ENCODE measurements around the gene PLD5.
A peak's percentile ranks its signal among the peaks of the same experiment; 100 is the strongest.
"Not testable (repeated sequence)": the region's sequence is repeated elsewhere in the genome, so short reads cannot be mapped to it uniquely, and the experiment has no call there.

PLD5 gene

GRCh38 chr1:242405947-242406346, 118.5 kb downstream of the PLD5 start:
- Mint-ChIP-seq H3K4me3 (no peak overlapping the region), H3K9me3 (peaks cover 6 to 24% of the 10 kb centered on the region in 2 donors), H3K4me1 (no peaks in the 10 kb centered on the region), H3K27me3 (peaks cover 8% of the 10 kb centered on the region), H3K27ac (no peak overlapping the region)
- ATAC-seq (no peak), DNase-seq (no peak)

GRCh38 chr1:242404296-242404695, 120.2 kb downstream of the PLD5 start:
- ATAC-seq = no peak
- no peak overlapping the region for H3K4me3 Mint-ChIP-seq
- peaks cover 3 to 19% of the 10 kb centered on the region in 2 donors for H3K9me3 Mint-ChIP-seq
- no peak for DNase-seq
- no peaks in the 10 kb centered on the region for H3K4me1 Mint-ChIP-seq
- peaks cover 8% of the 10 kb centered on the region for H3K27me3 Mint-ChIP-seq
- no peak overlapping the region for H3K27ac Mint-ChIP-seq

GRCh38 chr1:242402956-242403355, 121.5 kb downstream of the PLD5 start:
- Mint-ChIP-seq H3K4me1 (no peaks in the 10 kb centered on the region), H3K9me3 (peaks cover 0 to 8% of the 10 kb centered on the region in 2 donors), H3K4me3 (no peak overlapping the region), H3K27me3 (peaks cover 8% of the 10 kb centered on the region), H3K27ac (no peak overlapping the region)
- DNase-seq (no peak), ATAC-seq (no peak)

GRCh38 chr1:242401937-242402336, 122.6 kb downstream of the PLD5 start:
- Mint-ChIP-seq H3K4me3 (no peak overlapping the region), H3K4me1 (no peaks in the 10 kb centered on the region), H3K27ac (no peak overlapping the region), H3K27me3 (peaks cover 8% of the 10 kb centered on the region), H3K9me3 (peaks cover 0 to 19% of the 10 kb centered on the region in 2 donors)
- DNase-seq (no peak), ATAC-seq (no peak)

- no peak for ATAC-seq
- no peaks in the 10 kb centered on the region for H3K27me3 Mint-ChIP-seq
- no peak for DNase-seq
- H3K27ac Mint-ChIP-seq = no peak overlapping the region
- no peaks in the 10 kb centered on the region for H3K4me1 Mint-ChIP-seq
- no peak overlapping the region for H3K4me3 Mint-ChIP-seq
- H3K9me3 Mint-ChIP-seq = peaks cover 5 to 19% of the 10 kb centered on the region in 2 donors
Measured at GRCh38 chr1:242398351-242398750, 126.1 kb downstream of the PLD5 start.

GRCh38 chr1:242391896-242392295, 132.6 kb downstream of the PLD5 start:
- no peaks in the 10 kb centered on the region for H3K4me1 Mint-ChIP-seq
- DNase-seq = no peak
- H3K27ac Mint-ChIP-seq = no peak overlapping the region

GRCh38 chr1:242376121-242376520, 148.4 kb downstream of the PLD5 start:
- Mint-ChIP-seq H3K9me3 (peaks cover 0 to 25% of the 10 kb centered on the region in 2 donors), H3K27ac (peak overlapping the region in 1 of 2 donors; percentile 34)
- H3K4me1 Mint-ChIP-seq, H3K4me3 Mint-ChIP-seq, DNase-seq, ATAC-seq, H3K27me3 Mint-ChIP-seq: not testable (repeated sequence)

More at GRCh38 chr1:242391896-242392295, 132.6 kb downstream of the PLD5 start:
- Mint-ChIP-seq H3K4me3 (no peak overlapping the region), H3K9me3 (peaks cover 16 to 19% of the 10 kb centered on the region in 2 donors), H3K27me3 (no peaks in the 10 kb centered on the region)
- ATAC-seq = no peak

- DNase-seq, ATAC-seq, H3K27ac Mint-ChIP-seq, H3K4me3 Mint-ChIP-seq, H3K27me3 Mint-ChIP-seq, H3K9me3 Mint-ChIP-seq, H3K4me1 Mint-ChIP-seq: not testable (repeated sequence)
Measured at GRCh38 chr1:242350446-242350845, 174.1 kb downstream of the PLD5 start.

- H3K27me3 Mint-ChIP-seq = no peaks in the 10 kb centered on the region
- no peak for DNase-seq
- H3K4me3 Mint-ChIP-seq = no peak overlapping the region
- no peak overlapping the region for H3K27ac Mint-ChIP-seq
- H3K4me1 Mint-ChIP-seq = no peaks in the 10 kb centered on the region
- H3K9me3 Mint-ChIP-seq = peaks cover 0 to 8% of the 10 kb centered on the region in 2 donors
- no peak for ATAC-seq
Measured at GRCh38 chr1:242349636-242350035, 174.9 kb downstream of the PLD5 start.

- ATAC-seq, H3K4me1 Mint-ChIP-seq, H3K4me3 Mint-ChIP-seq, H3K27ac Mint-ChIP-seq, DNase-seq, H3K27me3 Mint-ChIP-seq: not testable (repeated sequence)
- peaks cover 4 to 17% of the 10 kb centered on the region in 2 donors for H3K9me3 Mint-ChIP-seq
Measured at GRCh38 chr1:242330865-242331264, 193.6 kb downstream of the PLD5 start.

GRCh38 chr1:242327381-242327780, 197.1 kb downstream of the PLD5 start:
- not testable (repeated sequence) for H3K4me3 Mint-ChIP-seq

GRCh38 chr1:242321981-242322380, 202.5 kb downstream of the PLD5 start:
- not testable (repeated sequence) for ATAC-seq, DNase-seq, H3K4me3 Mint-ChIP-seq, H3K4me1 Mint-ChIP-seq, H3K27me3 Mint-ChIP-seq, H3K27ac Mint-ChIP-seq, H3K9me3 Mint-ChIP-seq

More at GRCh38 chr1:242327381-242327780, 197.1 kb downstream of the PLD5 start:
- not testable (repeated sequence) for DNase-seq, H3K27ac Mint-ChIP-seq, ATAC-seq, H3K27me3 Mint-ChIP-seq, H3K4me1 Mint-ChIP-seq
- H3K9me3 Mint-ChIP-seq = peaks cover 2 to 15% of the 10 kb centered on the region in 2 donors

GRCh38 chr1:242318140-242318539, 206.4 kb downstream of the PLD5 start:
- Mint-ChIP-seq H3K4me3 (no peak overlapping the region), H3K27ac (no peak overlapping the region), H3K27me3 (no peaks in the 10 kb centered on the region), H3K9me3 (peaks cover 5 to 7% of the 10 kb centered on the region in 2 donors), H3K4me1 (no peaks in the 10 kb centered on the region)
- ATAC-seq (no peak), DNase-seq (no peak)

GRCh38 chr1:242314865-242315264, 209.6 kb downstream of the PLD5 start:
- ATAC-seq, H3K27ac Mint-ChIP-seq: not testable (repeated sequence)

GRCh38 chr1:242314085-242314649, 210.3 kb downstream of the PLD5 start:
- H3K27me3 Mint-ChIP-seq, H3K9me3 Mint-ChIP-seq, H3K4me3 Mint-ChIP-seq, H3K4me1 Mint-ChIP-seq, DNase-seq, ATAC-seq, H3K27ac Mint-ChIP-seq: not testable (repeated sequence)

More at GRCh38 chr1:242314865-242315264, 209.6 kb downstream of the PLD5 start:
- DNase-seq, H3K4me1 Mint-ChIP-seq, H3K9me3 Mint-ChIP-seq, H3K27me3 Mint-ChIP-seq, H3K4me3 Mint-ChIP-seq: not testable (repeated sequence)

GRCh38 chr1:242308681-242309080, 215.8 kb downstream of the PLD5 start:
- not testable (repeated sequence) for H3K27ac Mint-ChIP-seq, H3K27me3 Mint-ChIP-seq, H3K4me1 Mint-ChIP-seq, ATAC-seq, DNase-seq, H3K9me3 Mint-ChIP-seq, H3K4me3 Mint-ChIP-seq

GRCh38 chr1:242293781-242294180, 230.7 kb downstream of the PLD5 start:
- not testable (repeated sequence) for DNase-seq, H3K9me3 Mint-ChIP-seq, H3K4me1 Mint-ChIP-seq, H3K27ac Mint-ChIP-seq, H3K27me3 Mint-ChIP-seq, ATAC-seq, H3K4me3 Mint-ChIP-seq
